H1 (cell line): ENCODE measurements around the gene HOXB4. TPM values are rescaled to one million over a fixed set of nuclear protein-coding genes. Genes with fewer than 3 reads are reported as not detected.

Experiments
- CBX8 ChIP-seq: fragments of 300-800, 300-1000 bp; sonication (generic); IDR thresholded peaks from 2 replicates; pipeline ENCODE4 v1.7.1; 2016; ENCODE audit warnings: low read depth, low read length, borderline replicate concordance
- polyA plus RNA-seq, 7 experiments: library from polyadenylated mRNA; depleted of rRNA in 3 of 7; stranded (reverse) in 5 of 7; unstranded in 2 of 7; fragments of >200 nt in 5 of 7; fragments of 200-250 nt in 2 of 7; gene quantifications; 1 replicate in 5 of 7; 2 replicates in 1 of 7; 4 replicates in 1 of 7; pipeline versions ENCODE4 v1.2.1 to v1.2.3, GENCODE V29; 2011 to 2013; ENCODE audit warnings: missing spikeins in 2 of 7, mixed read lengths in 2 of 7
- total RNA-seq: library from RNA; stranded (reverse); fragmentation: NEBNext Ultra II Directional; extraction: Animal tissue kit (Norgen Biotek cat#: 25700); gene quantifications from 2 replicates; pipeline ENCODE4 v1.2.1, GENCODE V29; 2021

HOXB4 gene
- total and polyA plus RNA-seq, 2 of the 8 experiments (the other 6 are each of a cell fraction or from before 2014, with no cell fraction given): not detected

GRCh38 chr17:48589831-48590606, 11.9 kb upstream of the HOXB4 start, which contains the start of gene HOXB3 (continued):
- TF ChIP-seq CBX8: peak; percentile 85; the same call in 1 of the 2 replicates
